H1 (cell line): ENCODE data around the gene MRAP. TPM values are rescaled to one million over a fixed set of nuclear protein-coding genes. Genes with fewer than 3 reads are reported as not detected.

ENCODE experiments used
- CTCF ChIA-PET: fragments of 300-600 bp; sonication (Branson Sonifier 250); formaldehyde crosslinking; loops from one replicate; lab custom pipeline; 2021; ENCODE audit not compliant: partially characterized antibody; lab: Charles Lee
- POLR2A ChIA-PET: fragments of 300-600 bp; sonication (Branson Sonifier 250); formaldehyde crosslinking; loops from one replicate; lab custom pipeline; 2021; ENCODE audit warnings: inconsistent platforms; ENCODE audit not compliant: partially characterized antibody; lab: Charles Lee
- DNase-seq, 2 experiments: peaks; one replicate each; pipeline versions ENCODE4 v3.0.0 to v3.0.0-alpha.2; 2010 to 2022; ENCODE audit warnings: low spot score in 2 of 2, low read depth in 1 of 2, mixed read lengths in 1 of 2
- FAIRE-seq: peaks from 2 replicates; lab custom pipeline; 2011; peaks lifted over from hg19 to GRCh38; lab: Jason Lieb, UNC
- H2AFZ ChIP-seq: 2 replicates; pipeline ENCODE4 v1.8.1; 2012; ENCODE audit warnings: low read length, inconsistent platforms
- H2AK5ac ChIP-seq: 2 replicates; pipeline ENCODE4 v1.6.1; 2013; ENCODE audit warnings: low read depth, low read length
- H2BK120ac ChIP-seq: replicated peaks from 2 replicates; pipeline ENCODE3; 2013; ENCODE audit warnings: low read depth, low read length, inconsistent platforms
- H2BK12ac ChIP-seq: 2 replicates; pipeline ENCODE4 v1.6.1; 2013; ENCODE audit warnings: low read depth, low read length
- H2BK15ac ChIP-seq: 2 replicates; pipeline ENCODE4 v1.6.1; 2013; ENCODE audit warnings: low read length
- H2BK20ac ChIP-seq: 2 replicates; pipeline ENCODE4 v1.6.1; 2013; ENCODE audit warnings: low read length
- H2BK5ac ChIP-seq: 2 replicates; pipeline ENCODE4 v1.6.1; 2013; ENCODE audit warnings: low read depth, low read length
- H3K14ac ChIP-seq: 2 replicates; pipeline ENCODE4 v1.6.1; 2013; ENCODE audit warnings: inconsistent platforms; ENCODE audit not compliant: insufficient read length
- H3K18ac ChIP-seq: 2 replicates; pipeline ENCODE4 v1.6.1; 2013; ENCODE audit warnings: low read length; ENCODE audit errors: extremely low read depth
- H3K23ac ChIP-seq: 2 replicates; pipeline ENCODE4 v1.6.1; 2013; ENCODE audit warnings: inconsistent platforms; ENCODE audit not compliant: insufficient read length
- H3K23me2 ChIP-seq: 2 replicates; pipeline ENCODE4 v1.6.1; 2013; ENCODE audit warnings: low read depth, low read length
- H3K27ac ChIP-seq: 2 replicates; pipeline ENCODE4 v1.6.1; 2011; ENCODE audit warnings: low read depth, low read length, inconsistent platforms
- H3K27me3 ChIP-seq, 4 experiments: replicated peaks in 1 of 4; 1 replicate in 1 of 4; 2 replicates in 3 of 4; pipeline versions ENCODE4 v1.6.1 to v1.8.1; 2011 to 2013; ENCODE audit warnings: low read length in 3 of 4, mild to moderate bottlenecking in 3 of 4, inconsistent platforms in 2 of 4, mixed read lengths in 2 of 4, moderate library complexity in 1 of 4; ENCODE audit not compliant: control insufficient read depth in 3 of 4, insufficient read depth in 3 of 4; ENCODE audit errors: extremely low read depth in 1 of 4
- H3K36me3 ChIP-seq, 4 experiments: 2 replicates each; pipeline versions ENCODE4 v1.6.1 to v1.8.1; 2011 to 2013; ENCODE audit warnings: mild to moderate bottlenecking in 4 of 4, low read length in 3 of 4, moderate library complexity in 2 of 4, control low read depth in 1 of 4, inconsistent platforms in 1 of 4; ENCODE audit not compliant: insufficient read depth in 4 of 4, control insufficient read depth in 2 of 4
- H3K4ac ChIP-seq: replicated peaks from 2 replicates; pipeline ENCODE3; 2013; ENCODE audit warnings: low read length, low read depth, mixed read lengths, inconsistent platforms; ENCODE audit not compliant: insufficient read length
- H3K4me1 ChIP-seq, 4 experiments: replicated peaks in 1 of 4; 1 replicate in 1 of 4; 2 replicates in 3 of 4; pipeline versions ENCODE4 v1.6.1 to v1.8.1; 2011 to 2013; ENCODE audit warnings: low read length in 3 of 4, inconsistent platforms in 2 of 4, mixed read lengths in 1 of 4; ENCODE audit not compliant: insufficient read depth in 4 of 4, control insufficient read depth in 3 of 4
- H3K4me2 ChIP-seq, 2 experiments: 2 replicates each; pipeline versions ENCODE4 v1.6.1 to v1.8.1; 2011 to 2013; ENCODE audit warnings: low read depth in 2 of 2, low read length in 2 of 2, control low read depth in 1 of 2, inconsistent platforms in 1 of 2, mild to moderate bottlenecking in 1 of 2; ENCODE audit not compliant: insufficient read depth in 1 of 2
- H3K4me3 ChIP-seq, 4 experiments: fragments of 200-600, 300-600 bp in 1 of 4; sonication (generic), shearing (Covaris generic), sonication (Bioruptor Twin) in 1 of 4; 2 replicates each; pipeline versions ENCODE4 v1.5.1 to v1.8.1; 2011 to 2016; ENCODE audit warnings: low read length in 4 of 4, low read depth in 3 of 4, control low read depth in 2 of 4, inconsistent platforms in 2 of 4, mild to moderate bottlenecking in 2 of 4, mixed read lengths in 1 of 4, moderate library complexity in 1 of 4; ENCODE audit not compliant: insufficient read depth in 2 of 4; ENCODE audit errors: extremely low read depth in 1 of 4
- H3K56ac ChIP-seq: replicated peaks from 2 replicates; pipeline ENCODE3; 2013; ENCODE audit warnings: low read depth, mild to moderate bottlenecking, mixed read lengths, low read length, inconsistent platforms; ENCODE audit not compliant: insufficient read length
- H3K79me1 ChIP-seq: 2 replicates; pipeline ENCODE4 v1.6.1; 2013; ENCODE audit warnings: low read depth, low read length, control low read depth
- H3K79me2 ChIP-seq, 2 experiments: 2 replicates each; pipeline versions ENCODE4 v1.6.1 to v1.8.1; 2012 to 2013; ENCODE audit warnings: low read length in 2 of 2, mild to moderate bottlenecking in 2 of 2, inconsistent platforms in 1 of 2; ENCODE audit not compliant: insufficient read depth in 2 of 2, control insufficient read depth in 1 of 2
- H3K9ac ChIP-seq, 4 experiments: replicated peaks in 1 of 4; 1 replicate in 1 of 4; 2 replicates in 3 of 4; pipeline versions ENCODE4 v1.6.1 to v1.8.1; 2011 to 2013; ENCODE audit warnings: low read depth in 3 of 4, low read length in 3 of 4, control low read depth in 2 of 4, mild to moderate bottlenecking in 2 of 4, moderate library complexity in 2 of 4, inconsistent platforms in 1 of 4; ENCODE audit errors: extremely low read depth in 1 of 4
- H3K9me3 ChIP-seq, 2 experiments: 2 replicates each; pipeline versions ENCODE4 v1.6.1 to v1.8.1; 2012 to 2013; ENCODE audit warnings: mild to moderate bottlenecking in 2 of 2, moderate library complexity in 2 of 2, control low read depth in 1 of 2, inconsistent platforms in 1 of 2, low read depth in 1 of 2, low read length in 1 of 2, mixed read lengths in 1 of 2; ENCODE audit not compliant: insufficient read depth in 2 of 2
- H4K20me1 ChIP-seq, 2 experiments: replicated peaks in 1 of 2; 2 replicates each; pipeline versions ENCODE3 to v1.8.1; 2011 to 2013; ENCODE audit warnings: inconsistent platforms in 2 of 2, low read length in 2 of 2, mild to moderate bottlenecking in 1 of 2; ENCODE audit not compliant: insufficient read depth in 2 of 2, control insufficient read depth in 1 of 2
- H4K5ac ChIP-seq: 2 replicates; pipeline ENCODE4 v1.6.1; 2013; ENCODE audit warnings: low read length, low read depth, mixed read lengths, inconsistent platforms; ENCODE audit not compliant: insufficient read length
- H4K8ac ChIP-seq: 2 replicates; pipeline ENCODE4 v1.8.0; 2013; ENCODE audit warnings: mild to moderate bottlenecking, moderate library complexity, low read length, inconsistent platforms; ENCODE audit not compliant: insufficient read depth; ENCODE audit errors: extremely low read depth
- H4K91ac ChIP-seq: replicated peaks from 2 replicates; pipeline ENCODE3; 2013; ENCODE audit warnings: low read length, mixed read lengths, inconsistent platforms; ENCODE audit not compliant: insufficient read length
- BRCA1 ChIP-seq: IDR thresholded peaks from 2 replicates; pipeline ENCODE4 v1.6.1; 2012; ENCODE audit warnings: low read depth, low read length, improper control_type of control experiment
- POLR2A ChIP-seq, 2 experiments: IDR thresholded peaks; 1 replicate in 1 of 2; 2 replicates in 1 of 2; pipeline ENCODE4 v1.6.1; 2011; ENCODE audit warnings: low read depth in 2 of 2, low read length in 2 of 2, mild to moderate bottlenecking in 2 of 2; ENCODE audit errors: control extremely low read depth in 1 of 2
- POU5F1 ChIP-seq: IDR thresholded peaks from 2 replicates; pipeline ENCODE4 v1.6.1; 2011; ENCODE audit warnings: low read depth, mild to moderate bottlenecking, low read length, moderate library complexity
- SRF ChIP-seq: IDR thresholded peaks from 2 replicates; pipeline ENCODE4 v1.6.1; 2011; ENCODE audit warnings: mild to moderate bottlenecking, low read depth, low read length, moderate library complexity
- TBP ChIP-seq: IDR thresholded peaks from 2 replicates; pipeline ENCODE4 v1.6.1; 2011; ENCODE audit warnings: low read depth, low read length, improper control_type of control experiment
- ZNF274 ChIP-seq: IDR thresholded peaks from 2 replicates; pipeline ENCODE4 v1.7.0; 2012; ENCODE audit warnings: low read length, borderline replicate concordance; ENCODE audit errors: extremely low read depth
- WGBS, 2 experiments: shearing (Covaris generic) in 1 of 2; methylation state at CpG; one replicate each; pipeline versions ENCODE4 v1.1.6 to v1.1.7; 2013 to 2015; ENCODE audit warnings: low lambda C conversion rate in 2 of 2, mixed read lengths in 2 of 2, inconsistent platforms in 1 of 2, low coverage in 1 of 2, missing lambda C conversion rate in 1 of 2; ENCODE audit not compliant: insufficient replicate concordance in 2 of 2, insufficient coverage in 1 of 2, insufficient read length in 1 of 2; ENCODE audit errors: extremely low coverage in 1 of 2, missing lambda C conversion rate in 1 of 2; 5-methylcytosine and 5-hydroxymethylcytosine counted together
- polyA plus RNA-seq, 7 experiments: library from polyadenylated mRNA; depleted of rRNA in 3 of 7; stranded (reverse) in 5 of 7; unstranded in 2 of 7; fragments of >200 nt in 5 of 7; fragments of 200-250 nt in 2 of 7; gene quantifications; 1 replicate in 5 of 7; 2 replicates in 1 of 7; 4 replicates in 1 of 7; pipeline versions ENCODE4 v1.2.1 to v1.2.3, GENCODE V29; 2011 to 2013; ENCODE audit warnings: missing spikeins in 2 of 7, mixed read lengths in 2 of 7
- total RNA-seq: library from RNA; stranded (reverse); fragmentation: NEBNext Ultra II Directional; extraction: Animal tissue kit (Norgen Biotek cat#: 25700); gene quantifications from 2 replicates; pipeline ENCODE4 v1.2.1, GENCODE V29; 2021
- TF ChIP-seq, protein P1 (sequence below): IDR thresholded peaks from 2 replicates; pipeline ENCODE4 v1.6.1; 2011; ENCODE audit warnings: low read length, improper control_type of control experiment

Gene MRAP
- total and polyA plus RNA-seq, 2 of the 8 experiments (the other 6 are each of a cell fraction or from before 2014, with no cell fraction given), result not detected

DNA sequence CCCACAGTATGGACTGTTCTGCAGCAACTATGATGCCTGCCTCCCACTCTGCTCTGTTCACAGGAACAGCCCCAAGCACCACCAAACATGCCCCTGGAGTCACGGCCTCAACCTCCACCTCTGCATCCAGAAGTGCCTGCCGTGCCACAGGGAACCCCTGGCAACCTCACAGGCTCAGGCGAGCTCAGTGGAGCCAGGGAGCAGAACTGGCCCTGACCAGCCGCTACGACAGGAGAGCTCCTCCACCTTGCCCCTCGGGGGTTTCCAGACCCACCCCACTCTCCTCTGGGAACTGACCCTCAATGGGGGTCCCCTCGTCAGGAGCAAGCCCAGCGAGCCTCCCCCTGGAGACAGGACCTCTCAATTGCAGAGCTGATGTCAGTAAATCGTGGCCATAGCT is 13.0 kb downstream of the MRAP start:
- 91% methylated on average over 9 of the region's 9 CpGs; no CpG with 5 or more reads in 1 of the 2 experiments for WGBS, 2 experiments
- Histone ChIP-seq H2BK5ac (no peak overlapping the region), H2BK120ac (no peak overlapping the region), H3K9me3 (no peaks in the 10 kb centered on the region), H2AFZ (no peak overlapping the region), H4K20me1 (peaks cover 0 to 4% of the 10 kb centered on the region in 2 experiments), H3K4me3 (no peak overlapping the region), H3K4me1 (no peaks in the 10 kb centered on the region; a peak in 1 of 7 replicates), H3K27ac (no peak overlapping the region), H2BK20ac (no peak overlapping the region), H3K14ac (no peak overlapping the region), H3K9ac (no peak overlapping the region; a peak in 1 of 7 replicates), H3K4ac (no peak overlapping the region), H3K18ac (no peak overlapping the region), H3K56ac (no peak overlapping the region), H4K91ac (no peak overlapping the region), H4K8ac (no peak overlapping the region), H3K79me2 (no peaks in the 10 kb centered on the region), H3K27me3 (no peaks in the 10 kb centered on the region), H3K36me3 (peaks cover 7 to 25% (median 20%) of the 10 kb centered on the region in 4 experiments; a peak in 6 of 8 replicates), H2BK12ac (no peak overlapping the region), H3K23me2 (no peaks in the 10 kb centered on the region), H3K4me2 (no peak overlapping the region), H3K23ac (no peak overlapping the region), H4K5ac (no peak overlapping the region), H2AK5ac (no peak overlapping the region), H2BK15ac (no peak overlapping the region), H3K79me1 (peaks cover 5% of the 10 kb centered on the region; the same call in 1 of the 2 replicates)
- FAIRE-seq (no peak), DNase-seq (peak in 1 of 2 experiments; percentile 43)
- ChIA-PET POLR2A (no interaction called here), CTCF (interaction anchor here (0.6 to 1.8 kb wide), 5 partner anchors 11 to 296 kb away, joined by 3 to 6 read pairs (median 3); no protein-coding TSS in a partner anchor)
- no peak for TF ChIP-seq SRF
- no peak for TF ChIP-seq BRCA1
- TF ChIP-seq, protein P1, sequence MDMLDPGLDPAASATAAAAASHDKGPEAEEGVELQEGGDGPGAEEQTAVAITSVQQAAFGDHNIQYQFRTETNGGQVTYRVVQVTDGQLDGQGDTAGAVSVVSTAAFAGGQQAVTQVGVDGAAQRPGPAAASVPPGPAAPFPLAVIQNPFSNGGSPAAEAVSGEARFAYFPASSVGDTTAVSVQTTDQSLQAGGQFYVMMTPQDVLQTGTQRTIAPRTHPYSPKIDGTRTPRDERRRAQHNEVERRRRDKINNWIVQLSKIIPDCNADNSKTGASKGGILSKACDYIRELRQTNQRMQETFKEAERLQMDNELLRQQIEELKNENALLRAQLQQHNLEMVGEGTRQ, result no peak
- TF ChIP-seq ZNF274, result no peak
- no peak for TF ChIP-seq TBP
- TF ChIP-seq POU5F1, result no peak
- no peak for TF ChIP-seq POLR2A (IDR thresholded peaks at IDR 0.05; ENCODE audit: control extremely low read depth in 1 of 2, low read depth in 2 of 2, low read length in 2 of 2)
